GM12801 (cell line): ENCODE data around the gene COL18A1.

Source experiments
- TF ChIP-seq, protein P1 (sequence below): IDR thresholded peaks from one replicate; pipeline ENCODE4 v1.5.1; 2011; ENCODE audit warnings: control low read depth; ENCODE audit not compliant: insufficient read length; ENCODE audit errors: extremely low read depth

COL18A1 gene

DNA sequence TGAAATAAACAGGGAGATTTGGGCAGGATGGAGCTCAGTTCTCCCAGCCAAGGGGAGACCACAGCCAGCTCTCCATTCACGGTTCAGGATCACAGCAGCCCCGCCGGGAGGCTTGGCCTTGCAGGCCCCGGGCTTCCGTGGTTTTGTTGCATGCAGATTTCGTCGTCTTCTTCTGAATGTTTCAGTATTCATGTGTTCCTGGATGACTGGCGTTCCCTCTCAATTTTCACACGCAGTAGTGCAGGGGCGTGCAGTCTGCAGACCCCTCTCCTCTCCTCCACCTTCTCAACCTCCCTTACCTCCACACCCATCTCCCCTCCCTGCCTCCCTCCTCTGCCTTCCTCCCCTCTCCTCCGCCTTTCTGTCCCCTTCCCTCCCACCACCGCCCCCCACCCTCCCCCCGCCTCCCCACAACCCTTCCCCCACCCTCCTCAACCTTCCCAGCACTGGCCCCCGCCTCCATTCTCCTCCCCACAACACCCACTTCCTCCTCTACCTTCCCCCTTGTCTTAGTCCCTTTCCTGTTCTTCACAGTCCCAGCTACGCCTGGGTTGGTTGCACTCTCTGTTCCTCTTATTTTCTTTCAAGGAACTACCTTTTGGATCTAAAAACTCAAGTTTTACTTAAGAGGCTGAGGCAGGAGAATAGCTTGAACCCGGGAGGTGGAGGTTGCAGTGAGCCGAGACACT is 145.7 kb downstream of the COL18A1 start:
- TF ChIP-seq, protein P1, sequence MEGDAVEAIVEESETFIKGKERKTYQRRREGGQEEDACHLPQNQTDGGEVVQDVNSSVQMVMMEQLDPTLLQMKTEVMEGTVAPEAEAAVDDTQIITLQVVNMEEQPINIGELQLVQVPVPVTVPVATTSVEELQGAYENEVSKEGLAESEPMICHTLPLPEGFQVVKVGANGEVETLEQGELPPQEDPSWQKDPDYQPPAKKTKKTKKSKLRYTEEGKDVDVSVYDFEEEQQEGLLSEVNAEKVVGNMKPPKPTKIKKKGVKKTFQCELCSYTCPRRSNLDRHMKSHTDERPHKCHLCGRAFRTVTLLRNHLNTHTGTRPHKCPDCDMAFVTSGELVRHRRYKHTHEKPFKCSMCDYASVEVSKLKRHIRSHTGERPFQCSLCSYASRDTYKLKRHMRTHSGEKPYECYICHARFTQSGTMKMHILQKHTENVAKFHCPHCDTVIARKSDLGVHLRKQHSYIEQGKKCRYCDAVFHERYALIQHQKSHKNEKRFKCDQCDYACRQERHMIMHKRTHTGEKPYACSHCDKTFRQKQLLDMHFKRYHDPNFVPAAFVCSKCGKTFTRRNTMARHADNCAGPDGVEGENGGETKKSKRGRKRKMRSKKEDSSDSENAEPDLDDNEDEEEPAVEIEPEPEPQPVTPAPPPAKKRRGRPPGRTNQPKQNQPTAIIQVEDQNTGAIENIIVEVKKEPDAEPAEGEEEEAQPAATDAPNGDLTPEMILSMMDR, result no peak

DNA sequence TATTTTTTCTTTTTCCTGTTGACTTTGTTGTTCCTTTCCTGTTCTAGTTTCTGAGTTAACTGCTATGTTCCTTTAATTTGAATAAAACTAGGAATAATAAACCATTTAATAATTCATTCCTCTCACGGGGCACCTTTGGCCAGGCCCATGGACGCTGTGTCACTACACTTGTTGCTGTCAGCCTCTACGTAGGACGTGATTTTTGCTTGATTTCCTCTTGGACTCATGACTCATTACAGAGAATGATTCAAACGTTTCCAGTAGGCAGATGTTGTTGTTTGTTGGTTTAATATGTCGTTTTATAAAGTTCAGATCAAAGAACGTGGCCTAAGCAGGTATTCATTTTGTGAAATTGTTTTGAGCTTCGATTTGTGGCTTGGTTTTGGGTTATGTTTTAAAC is 146.4 kb downstream of the COL18A1 start:
- TF ChIP-seq, protein P1, result no peak

DNA sequence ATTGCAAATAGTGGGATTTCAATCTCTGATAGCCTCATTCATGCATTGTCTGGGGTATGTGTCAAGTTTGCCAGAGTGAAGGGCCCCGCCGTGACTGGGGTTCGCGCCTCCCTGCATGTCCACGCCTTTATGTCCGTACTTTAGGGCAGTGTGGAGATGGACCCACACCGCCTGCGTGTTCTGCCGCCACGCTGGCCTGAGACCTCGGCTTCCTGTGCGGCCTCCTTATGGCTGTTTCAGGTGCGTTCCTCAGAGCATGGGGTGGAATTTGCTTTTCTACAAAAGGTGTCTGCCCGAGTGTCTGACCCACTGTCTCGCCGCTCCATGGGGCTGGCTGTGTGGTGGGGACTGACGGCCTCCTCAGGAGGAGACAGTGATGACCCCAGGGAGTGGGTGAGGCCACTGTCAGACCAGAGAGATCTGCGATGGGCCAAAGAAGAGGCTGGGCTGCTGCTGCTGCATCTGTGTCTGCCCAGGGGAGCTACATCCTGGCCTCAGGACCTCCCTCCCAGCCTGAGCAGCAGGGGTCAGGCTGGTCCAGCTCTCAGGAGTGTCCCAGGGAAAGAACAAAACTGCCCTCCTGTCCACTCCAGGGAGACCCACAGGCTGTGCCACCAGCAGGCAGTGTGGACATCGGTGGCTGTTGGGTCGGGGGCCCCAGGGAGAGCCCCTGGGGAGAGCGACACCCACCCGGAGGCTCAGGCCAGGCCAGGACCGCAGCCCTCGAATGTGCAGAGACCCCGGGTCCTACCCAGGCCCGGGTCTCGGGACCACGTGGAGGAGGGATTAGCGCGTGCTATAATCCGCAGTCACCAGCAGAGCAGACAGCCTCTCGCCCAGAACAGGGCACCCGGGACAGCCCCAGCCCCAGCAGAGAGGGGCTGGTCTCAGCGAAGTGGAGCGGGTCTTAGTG is 147.1 kb downstream of the COL18A1 start:
- TF ChIP-seq, protein P1, result no peak

DNA sequence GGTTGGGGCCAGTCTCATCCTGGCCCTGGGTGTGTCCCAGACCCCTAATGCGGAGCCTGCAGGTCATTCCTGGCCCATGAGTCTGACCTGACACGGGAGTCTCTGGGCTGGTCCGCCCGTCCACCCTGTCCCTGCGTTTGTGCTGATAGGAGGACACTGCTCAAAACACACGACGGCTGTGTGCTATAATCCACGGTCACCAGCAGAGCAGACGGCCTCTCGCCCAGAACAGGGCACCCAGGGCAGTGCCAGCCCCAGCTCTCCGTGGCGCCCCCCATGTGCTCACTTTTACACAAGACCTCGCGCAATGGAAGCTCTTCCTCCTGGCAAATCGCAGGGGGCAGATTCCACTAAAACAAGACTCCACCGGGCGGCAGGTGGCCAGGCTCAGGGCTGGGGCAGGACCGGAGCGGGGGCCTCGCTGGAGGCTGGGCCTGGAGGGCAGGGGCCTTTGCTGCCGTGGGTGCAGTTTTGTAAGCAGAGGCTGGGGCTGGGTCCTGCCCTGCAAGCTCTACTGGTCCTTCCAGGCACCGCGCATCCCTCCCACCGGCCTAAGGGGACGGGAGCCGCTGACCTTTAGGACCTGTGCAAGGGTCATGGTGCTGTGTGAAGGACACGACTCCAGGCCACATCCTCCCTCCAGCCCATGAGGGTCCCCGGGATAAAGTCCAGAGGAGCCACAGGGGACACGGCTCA is 147.9 kb downstream of the COL18A1 start:
- TF ChIP-seq, protein P1, result no peak

DNA sequence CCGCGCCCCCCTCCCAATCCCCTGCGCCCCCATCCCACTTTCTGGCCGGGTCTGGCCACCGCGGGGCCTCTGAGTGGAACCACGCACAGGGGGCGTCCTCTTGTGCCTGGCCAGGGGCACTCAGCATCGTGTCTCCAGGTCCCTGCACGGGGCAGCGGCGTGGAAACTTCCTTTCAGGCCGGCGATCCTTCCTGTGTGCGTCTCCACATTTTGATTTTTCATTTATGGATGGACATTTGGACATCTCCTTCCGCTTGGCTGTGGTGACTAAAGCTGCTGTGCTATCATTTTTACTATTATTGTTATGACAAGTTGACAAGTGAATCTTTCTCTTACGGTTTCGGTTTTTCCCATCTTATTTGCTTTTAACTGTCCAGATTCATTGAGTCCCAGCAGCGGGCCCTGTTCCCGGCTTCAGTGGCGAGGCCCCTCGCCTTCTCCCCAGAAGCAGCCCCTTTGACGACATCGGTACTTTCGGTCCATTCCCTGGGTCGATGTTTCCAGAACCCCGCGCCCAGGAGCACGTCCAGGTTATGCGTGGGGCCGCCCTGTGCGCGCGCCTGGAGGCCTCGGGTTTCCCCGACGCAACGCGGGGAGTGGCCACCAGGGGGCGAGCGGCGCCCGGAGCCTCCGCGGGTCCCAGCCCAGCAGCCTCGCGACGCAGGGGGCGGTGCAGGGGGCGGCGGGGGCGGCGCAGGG is 149.7 kb downstream of the COL18A1 start:
- TF ChIP-seq, protein P1, result no peak

- TF ChIP-seq, protein P1, result no peak
Measured at GRCh38 chr21:45555251-45555556, 150.2 kb downstream of the COL18A1 start.
